Activated naive CD4-positive, alpha-beta T cell (primary cell): ENCODE results near the gene TRPM7.
"Not testable (repeated sequence)": the region's sequence is repeated elsewhere in the genome, so short reads cannot be mapped to it uniquely, and the experiment has no call there.

Experiments used
- DNase-seq, 4 experiments: peaks; one replicate each; lab custom pipeline; 2025; lab: John Stamatoyannopoulos, UW

The TRPM7 gene

DNA sequence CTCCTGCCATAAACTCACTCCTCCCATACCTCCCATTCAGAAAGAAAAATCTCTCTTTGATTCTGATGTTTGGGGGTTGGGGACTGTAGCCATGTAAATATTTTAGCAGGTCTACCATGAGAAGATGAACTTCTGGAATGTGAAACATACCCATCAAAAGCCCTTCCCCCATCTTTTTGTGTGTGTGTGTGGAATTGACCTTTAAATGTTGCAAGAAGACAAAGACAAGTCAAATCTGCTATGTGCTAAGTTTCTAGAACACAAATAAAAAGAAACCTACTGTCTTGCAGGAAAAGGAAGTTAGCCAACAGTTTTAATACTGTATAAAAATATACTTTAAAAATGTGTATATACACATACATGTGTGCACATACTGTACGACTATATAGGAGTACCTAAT is 110.4 kb downstream of the TRPM7 start:
- no peak for DNase-seq

DNA sequence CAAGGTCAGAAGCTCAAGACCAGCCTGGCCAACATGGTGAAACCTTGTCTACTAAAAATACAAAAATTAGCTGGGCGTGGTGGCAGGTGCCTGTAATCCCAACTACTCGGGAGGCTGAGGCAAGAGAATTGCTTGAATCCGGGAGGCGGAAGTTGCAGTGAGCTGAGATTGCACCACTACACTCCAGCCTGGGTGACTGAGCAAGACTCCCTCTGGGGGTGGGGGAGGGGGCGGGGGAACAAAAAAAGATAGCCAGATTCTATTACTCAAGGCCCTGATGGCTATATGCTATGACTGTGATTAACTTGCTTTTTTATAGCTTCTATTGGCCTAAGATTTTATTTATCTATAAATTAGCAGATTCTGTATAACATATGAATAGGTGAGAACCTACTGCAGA is 112.8 kb downstream of the TRPM7 start:
- not testable (repeated sequence) for DNase-seq

- DNase-seq: no peak
These were observed 122.8 kb downstream of the TRPM7 start for GRCh38 chr15:50563756-50564155.

GRCh38 chr15:50562735-50563640 is 123.6 kb downstream of the TRPM7 start:
- DNase-seq: no peak

GRCh38 chr15:50558012-50558411 is 128.6 kb downstream of the TRPM7 start:
- DNase-seq: no peak

DNA sequence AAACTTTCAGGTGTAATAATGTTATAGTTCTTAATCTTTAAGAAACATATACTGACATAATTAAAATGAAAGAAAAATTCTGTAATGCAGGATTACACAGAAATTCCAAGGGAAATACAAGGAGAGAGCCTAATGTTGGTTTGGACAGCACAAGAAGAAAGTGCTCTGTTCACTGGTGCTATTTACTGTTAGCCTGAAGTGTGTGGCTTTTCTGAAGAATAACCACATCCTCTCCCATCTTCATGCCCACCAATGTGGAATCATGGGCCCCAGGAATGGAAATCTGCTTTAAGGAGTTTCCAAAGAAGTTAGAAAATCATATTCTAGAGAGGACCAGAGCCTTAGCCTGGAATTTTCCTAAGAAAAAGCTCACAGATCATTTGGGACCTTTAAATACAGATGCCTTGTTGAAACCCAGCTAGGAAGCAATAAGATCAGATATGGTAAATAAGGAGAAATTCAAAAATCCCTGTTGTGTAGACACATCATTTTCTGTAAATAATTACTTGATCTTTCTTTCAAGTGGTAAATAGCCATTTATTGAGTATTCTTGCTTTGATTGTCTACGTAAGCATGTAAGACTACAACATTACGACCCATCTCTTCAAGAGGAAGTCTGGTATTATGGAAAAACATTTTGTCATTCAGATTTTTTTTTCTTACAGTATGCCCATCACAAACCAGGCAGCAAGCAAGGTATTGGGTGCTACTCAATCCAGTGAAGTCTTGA is 129.8 kb downstream of the TRPM7 start:
- DNase-seq: no peak

- DNase-seq: no peak
These were observed 134.4 kb downstream of the TRPM7 start for GRCh38 chr15:50552238-50552637.

DNA sequence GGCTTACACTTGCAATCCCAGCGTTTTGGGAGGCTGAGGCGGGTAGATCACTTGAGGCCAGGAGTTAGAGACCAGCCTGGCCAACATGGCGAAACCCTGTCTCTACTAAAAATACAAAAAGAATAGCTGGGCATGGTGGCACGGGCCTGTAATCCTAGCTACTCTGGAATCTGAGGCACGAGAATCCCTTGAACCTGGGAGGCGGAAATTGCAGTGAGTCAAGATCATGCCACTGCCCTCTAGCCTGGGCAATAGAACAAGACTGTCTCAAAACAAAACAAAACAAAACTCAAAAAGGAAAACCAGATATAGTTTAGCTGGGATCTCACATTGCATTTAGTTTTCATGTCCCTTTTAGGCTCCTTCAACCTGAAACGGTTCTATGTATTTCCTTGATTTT is 137.3 kb downstream of the TRPM7 start:
- DNase-seq: no peak

GRCh38 chr15:50546566-50546965 is 140.0 kb downstream of the TRPM7 start, which contains the start of gene USP50:
USP50 (minus strand) TSS chr15:50546666; CDS start chr15:50546525, 141 bp downstream.
- DNase-seq: no peak

- no peak for DNase-seq
These were observed 142.2 kb downstream of the TRPM7 start for GRCh38 chr15:50544368-50544767.

- no peak for DNase-seq
These were observed 143.0 kb downstream of the TRPM7 start for GRCh38 chr15:50543556-50543955.

DNA sequence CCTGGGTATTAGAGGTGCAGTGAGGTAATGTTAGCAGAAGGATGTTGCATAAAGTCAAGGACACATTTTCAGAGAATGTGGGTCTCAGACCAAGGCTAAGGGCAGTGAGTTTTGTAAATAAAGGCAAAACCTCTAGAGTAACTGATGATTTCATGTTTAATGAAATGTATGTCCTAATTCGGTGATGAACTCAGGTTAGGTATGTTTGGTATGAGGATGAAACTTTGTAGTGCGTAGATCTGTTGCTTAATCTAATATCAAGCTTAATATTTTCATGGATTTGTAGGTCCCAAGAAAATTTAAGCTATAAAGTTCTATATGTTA is 143.7 kb downstream of the TRPM7 start:
- no peak for DNase-seq

GRCh38 chr15:50531766-50532165 is 154.8 kb downstream of the TRPM7 start:
- DNase-seq: no peak

DNA sequence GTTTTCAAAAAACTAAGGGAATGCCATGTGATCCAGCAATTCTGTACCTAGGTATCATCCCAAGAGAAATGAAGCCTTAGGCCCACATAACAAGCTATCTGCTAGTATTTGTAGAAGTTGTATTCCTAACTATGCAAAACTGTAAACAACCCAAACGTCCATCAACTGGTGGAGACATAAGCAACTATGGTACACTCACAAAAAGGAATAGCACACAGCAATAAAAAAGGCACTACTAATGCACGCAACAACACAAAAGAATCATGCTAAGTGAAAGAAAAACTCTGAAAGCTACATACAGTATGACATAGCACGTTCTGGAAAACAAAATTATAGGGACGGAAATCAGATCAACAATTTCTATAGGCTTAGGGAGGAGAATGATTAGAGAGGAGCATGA is 155.4 kb downstream of the TRPM7 start:
- no peak for DNase-seq

DNA sequence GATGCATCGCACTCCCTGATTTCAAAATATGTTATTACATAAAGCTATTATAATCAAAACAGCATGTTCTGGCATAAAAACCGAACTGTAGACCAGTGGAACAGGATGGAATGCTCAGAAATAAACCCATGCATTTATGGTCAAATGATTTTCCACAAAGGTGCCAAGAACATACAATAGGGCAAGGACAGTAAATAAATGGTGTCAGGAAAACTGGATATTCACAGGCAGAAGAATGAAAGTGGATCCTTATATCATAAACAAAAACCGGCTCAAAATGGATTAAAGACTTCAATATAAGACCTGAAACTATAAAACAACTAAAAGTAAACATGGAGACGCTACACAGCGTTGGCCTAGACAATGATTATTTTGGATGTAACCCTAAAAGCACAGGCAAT is 162.7 kb downstream of the TRPM7 start:
- DNase-seq: no peak

GRCh38 chr15:50519740-50520425 is 166.7 kb downstream of the TRPM7 start:
- no peak for DNase-seq

DNA sequence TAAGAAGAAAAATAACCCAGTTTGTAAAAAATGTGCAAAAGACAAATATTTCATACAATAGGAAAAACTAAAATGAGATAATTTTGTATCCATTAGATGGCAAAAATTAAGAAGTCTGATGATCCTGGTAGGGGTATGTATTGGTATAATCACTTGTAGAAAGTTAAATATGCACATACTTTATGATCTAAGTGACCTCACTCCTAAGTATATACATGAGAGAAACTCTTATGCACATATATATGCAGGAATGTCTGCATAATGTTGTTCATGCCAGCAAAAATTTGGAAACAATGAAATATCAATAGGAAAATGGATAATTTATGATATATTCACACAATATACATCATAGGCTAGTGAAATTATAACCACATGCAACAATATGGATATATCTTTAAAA is 173.6 kb downstream of the TRPM7 start:
- no peak for DNase-seq
